Measurements from ENCODE around the gene PRICKLE4. TPM values are rescaled to one million over a fixed set of nuclear protein-coding genes. Genes with fewer than 3 reads are reported as not detected.

Gene PRICKLE4
- total RNA-seq, 1 experiment from 2014 or later = 1.5 TPM

DNA sequence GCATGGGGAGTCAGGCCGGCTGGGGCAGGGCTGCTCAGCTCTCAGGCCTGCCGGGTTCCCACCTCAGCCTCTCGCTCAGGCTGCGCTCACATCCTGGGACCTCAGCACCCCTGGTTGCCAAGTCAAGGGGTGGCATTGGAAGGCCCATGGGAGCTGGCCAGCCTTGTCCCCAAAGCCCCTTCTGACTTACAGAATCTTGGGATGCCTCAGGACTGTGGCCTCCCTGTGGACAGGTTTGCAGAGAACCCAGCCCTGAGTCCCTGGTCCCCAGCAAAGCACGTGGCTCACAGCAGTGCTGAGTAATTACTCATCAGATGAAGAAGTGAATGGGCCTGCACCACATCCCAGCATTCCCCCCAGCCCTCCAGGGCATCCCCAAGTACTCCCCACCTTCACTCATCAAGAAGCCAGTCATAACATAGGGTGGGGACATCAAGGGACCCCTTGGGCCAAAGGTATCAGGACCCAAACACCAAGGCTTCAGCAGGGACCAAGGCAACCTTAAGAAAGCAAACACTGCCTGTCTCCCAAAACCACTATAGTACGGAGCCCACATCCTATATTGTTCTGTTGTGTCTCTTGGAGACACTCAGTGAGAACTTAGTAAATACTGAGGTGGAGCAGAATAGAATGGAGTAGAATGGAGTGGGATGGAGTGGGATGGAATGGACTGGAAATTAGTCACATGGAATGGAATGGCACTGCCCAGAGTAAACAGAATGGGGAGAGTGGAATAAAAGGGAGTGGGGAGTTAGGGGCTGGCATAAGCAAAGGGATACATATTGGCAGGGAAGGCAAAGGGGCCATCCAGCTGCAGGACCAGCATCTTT lies 37.0 kb upstream of the PRICKLE4 start (continued):
- TF ChIP-seq, protein P1, sequence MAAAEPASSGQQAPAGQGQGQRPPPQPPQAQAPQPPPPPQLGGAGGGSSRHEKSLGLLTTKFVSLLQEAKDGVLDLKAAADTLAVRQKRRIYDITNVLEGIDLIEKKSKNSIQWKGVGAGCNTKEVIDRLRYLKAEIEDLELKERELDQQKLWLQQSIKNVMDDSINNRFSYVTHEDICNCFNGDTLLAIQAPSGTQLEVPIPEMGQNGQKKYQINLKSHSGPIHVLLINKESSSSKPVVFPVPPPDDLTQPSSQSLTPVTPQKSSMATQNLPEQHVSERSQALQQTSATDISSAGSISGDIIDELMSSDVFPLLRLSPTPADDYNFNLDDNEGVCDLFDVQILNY (CRISPR knock-in tag; IDR thresholded peaks at IDR 0.05) = no peak
- no peak for TF ChIP-seq JUN (CRISPR knock-in tag; IDR thresholded peaks at IDR 0.05)

DNA sequence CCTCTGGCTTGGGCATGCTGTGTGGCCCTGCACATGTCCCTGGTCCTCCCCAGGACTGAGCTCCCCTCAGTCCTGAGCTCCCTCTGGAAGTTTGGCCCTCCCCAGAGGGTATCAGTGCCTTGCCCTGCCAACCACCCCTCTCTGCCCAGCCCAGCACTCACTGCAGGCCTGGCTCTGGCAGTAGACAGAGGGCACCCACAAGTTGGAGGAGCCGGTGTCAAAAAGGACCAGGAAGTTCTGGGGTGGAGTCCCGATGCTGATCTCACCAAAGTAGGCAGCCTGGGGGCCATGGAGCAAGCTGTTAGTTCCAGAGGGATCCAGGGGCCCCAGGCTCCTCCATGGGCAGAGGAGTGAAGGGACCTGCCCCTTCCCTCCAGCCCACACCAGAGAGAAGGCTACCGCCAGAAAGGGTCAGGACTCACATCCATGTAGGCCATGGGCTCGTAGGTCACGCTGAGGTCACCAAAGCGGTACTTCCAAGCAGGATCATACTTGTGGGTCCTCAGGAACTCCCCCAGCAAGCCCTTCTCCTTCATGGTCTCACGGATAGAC lies 36.3 kb upstream of the PRICKLE4 start:
- Mint-ChIP-seq H3K36me3 (no peaks in the 10 kb centered on the region), H3K9me3 (no peaks in the 10 kb centered on the region), H3K27me3 (ENCODE audit: low read depth) (no peaks in the 10 kb centered on the region; the same call in 1 of the 2 replicates), H3K4me3 (no peak overlapping the region), H3K27ac (no peak overlapping the region), H3K4me1 (no peaks in the 10 kb centered on the region)
- ATAC-seq (no peak), DNase-seq (ENCODE audit: low spot score) (no peak)
- POLR2A ChIA-PET = no interaction called here
- CTCF ChIA-PET = interaction anchor here (0.6 to 1.9 kb wide), 2 partner anchors 39 to 439 kb away, joined by 5 read pairs; no protein-coding TSS in a partner anchor
- TF ChIP-seq NFATC4 (CRISPR knock-in tag; IDR thresholded peaks at IDR 0.05) = no peak
- no peak for TF ChIP-seq FOXP1 (CRISPR knock-in tag; IDR thresholded peaks at IDR 0.05; ENCODE audit: borderline replicate concordance)
- TF ChIP-seq, protein P2, sequence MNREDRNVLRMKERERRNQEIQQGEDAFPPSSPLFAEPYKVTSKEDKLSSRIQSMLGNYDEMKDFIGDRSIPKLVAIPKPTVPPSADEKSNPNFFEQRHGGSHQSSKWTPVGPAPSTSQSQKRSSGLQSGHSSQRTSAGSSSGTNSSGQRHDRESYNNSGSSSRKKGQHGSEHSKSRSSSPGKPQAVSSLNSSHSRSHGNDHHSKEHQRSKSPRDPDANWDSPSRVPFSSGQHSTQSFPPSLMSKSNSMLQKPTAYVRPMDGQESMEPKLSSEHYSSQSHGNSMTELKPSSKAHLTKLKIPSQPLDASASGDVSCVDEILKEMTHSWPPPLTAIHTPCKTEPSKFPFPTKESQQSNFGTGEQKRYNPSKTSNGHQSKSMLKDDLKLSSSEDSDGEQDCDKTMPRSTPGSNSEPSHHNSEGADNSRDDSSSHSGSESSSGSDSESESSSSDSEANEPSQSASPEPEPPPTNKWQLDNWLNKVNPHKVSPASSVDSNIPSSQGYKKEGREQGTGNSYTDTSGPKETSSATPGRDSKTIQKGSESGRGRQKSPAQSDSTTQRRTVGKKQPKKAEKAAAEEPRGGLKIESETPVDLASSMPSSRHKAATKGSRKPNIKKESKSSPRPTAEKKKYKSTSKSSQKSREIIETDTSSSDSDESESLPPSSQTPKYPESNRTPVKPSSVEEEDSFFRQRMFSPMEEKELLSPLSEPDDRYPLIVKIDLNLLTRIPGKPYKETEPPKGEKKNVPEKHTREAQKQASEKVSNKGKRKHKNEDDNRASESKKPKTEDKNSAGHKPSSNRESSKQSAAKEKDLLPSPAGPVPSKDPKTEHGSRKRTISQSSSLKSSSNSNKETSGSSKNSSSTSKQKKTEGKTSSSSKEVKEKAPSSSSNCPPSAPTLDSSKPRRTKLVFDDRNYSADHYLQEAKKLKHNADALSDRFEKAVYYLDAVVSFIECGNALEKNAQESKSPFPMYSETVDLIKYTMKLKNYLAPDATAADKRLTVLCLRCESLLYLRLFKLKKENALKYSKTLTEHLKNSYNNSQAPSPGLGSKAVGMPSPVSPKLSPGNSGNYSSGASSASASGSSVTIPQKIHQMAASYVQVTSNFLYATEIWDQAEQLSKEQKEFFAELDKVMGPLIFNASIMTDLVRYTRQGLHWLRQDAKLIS (CRISPR knock-in tag; IDR thresholded peaks at IDR 0.05; ENCODE audit: borderline replicate concordance) = no peak
- TF ChIP-seq TEAD4 (CRISPR knock-in tag; IDR thresholded peaks at IDR 0.05) = no peak
- TF ChIP-seq SP1 (CRISPR knock-in tag; conservative IDR thresholded peaks at IDR 0.05) = no peak
- no peak for TF ChIP-seq NR1H2 (CRISPR knock-in tag; IDR thresholded peaks at IDR 0.05)
- no peak for TF ChIP-seq JAZF1 (CRISPR knock-in tag; IDR thresholded peaks at IDR 0.05)
- TF ChIP-seq, protein P3, sequence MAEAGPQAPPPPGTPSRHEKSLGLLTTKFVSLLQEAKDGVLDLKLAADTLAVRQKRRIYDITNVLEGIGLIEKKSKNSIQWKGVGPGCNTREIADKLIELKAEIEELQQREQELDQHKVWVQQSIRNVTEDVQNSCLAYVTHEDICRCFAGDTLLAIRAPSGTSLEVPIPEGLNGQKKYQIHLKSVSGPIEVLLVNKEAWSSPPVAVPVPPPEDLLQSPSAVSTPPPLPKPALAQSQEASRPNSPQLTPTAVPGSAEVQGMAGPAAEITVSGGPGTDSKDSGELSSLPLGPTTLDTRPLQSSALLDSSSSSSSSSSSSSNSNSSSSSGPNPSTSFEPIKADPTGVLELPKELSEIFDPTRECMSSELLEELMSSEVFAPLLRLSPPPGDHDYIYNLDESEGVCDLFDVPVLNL (CRISPR knock-in tag; IDR thresholded peaks at IDR 0.05; ENCODE audit: borderline replicate concordance, low read depth) = no peak
- TF ChIP-seq, protein P4, sequence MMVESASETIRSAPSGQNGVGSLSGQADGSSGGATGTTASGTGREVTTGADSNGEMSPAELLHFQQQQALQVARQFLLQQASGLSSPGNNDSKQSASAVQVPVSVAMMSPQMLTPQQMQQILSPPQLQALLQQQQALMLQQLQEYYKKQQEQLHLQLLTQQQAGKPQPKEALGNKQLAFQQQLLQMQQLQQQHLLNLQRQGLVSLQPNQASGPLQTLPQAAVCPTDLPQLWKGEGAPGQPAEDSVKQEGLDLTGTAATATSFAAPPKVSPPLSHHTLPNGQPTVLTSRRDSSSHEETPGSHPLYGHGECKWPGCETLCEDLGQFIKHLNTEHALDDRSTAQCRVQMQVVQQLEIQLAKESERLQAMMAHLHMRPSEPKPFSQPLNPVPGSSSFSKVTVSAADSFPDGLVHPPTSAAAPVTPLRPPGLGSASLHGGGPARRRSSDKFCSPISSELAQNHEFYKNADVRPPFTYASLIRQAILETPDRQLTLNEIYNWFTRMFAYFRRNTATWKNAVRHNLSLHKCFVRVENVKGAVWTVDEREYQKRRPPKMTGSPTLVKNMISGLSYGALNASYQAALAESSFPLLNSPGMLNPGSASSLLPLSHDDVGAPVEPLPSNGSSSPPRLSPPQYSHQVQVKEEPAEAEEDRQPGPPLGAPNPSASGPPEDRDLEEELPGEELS (CRISPR knock-in tag; IDR thresholded peaks at IDR 0.05) = no peak
- no peak for TF ChIP-seq OVOL2 (CRISPR knock-in tag; IDR thresholded peaks at IDR 0.05; ENCODE audit: borderline replicate concordance)
- TF ChIP-seq, protein P5, sequence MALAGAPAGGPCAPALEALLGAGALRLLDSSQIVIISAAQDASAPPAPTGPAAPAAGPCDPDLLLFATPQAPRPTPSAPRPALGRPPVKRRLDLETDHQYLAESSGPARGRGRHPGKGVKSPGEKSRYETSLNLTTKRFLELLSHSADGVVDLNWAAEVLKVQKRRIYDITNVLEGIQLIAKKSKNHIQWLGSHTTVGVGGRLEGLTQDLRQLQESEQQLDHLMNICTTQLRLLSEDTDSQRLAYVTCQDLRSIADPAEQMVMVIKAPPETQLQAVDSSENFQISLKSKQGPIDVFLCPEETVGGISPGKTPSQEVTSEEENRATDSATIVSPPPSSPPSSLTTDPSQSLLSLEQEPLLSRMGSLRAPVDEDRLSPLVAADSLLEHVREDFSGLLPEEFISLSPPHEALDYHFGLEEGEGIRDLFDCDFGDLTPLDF (CRISPR knock-in tag; IDR thresholded peaks at IDR 0.05) = no peak
- TF ChIP-seq, protein P6, sequence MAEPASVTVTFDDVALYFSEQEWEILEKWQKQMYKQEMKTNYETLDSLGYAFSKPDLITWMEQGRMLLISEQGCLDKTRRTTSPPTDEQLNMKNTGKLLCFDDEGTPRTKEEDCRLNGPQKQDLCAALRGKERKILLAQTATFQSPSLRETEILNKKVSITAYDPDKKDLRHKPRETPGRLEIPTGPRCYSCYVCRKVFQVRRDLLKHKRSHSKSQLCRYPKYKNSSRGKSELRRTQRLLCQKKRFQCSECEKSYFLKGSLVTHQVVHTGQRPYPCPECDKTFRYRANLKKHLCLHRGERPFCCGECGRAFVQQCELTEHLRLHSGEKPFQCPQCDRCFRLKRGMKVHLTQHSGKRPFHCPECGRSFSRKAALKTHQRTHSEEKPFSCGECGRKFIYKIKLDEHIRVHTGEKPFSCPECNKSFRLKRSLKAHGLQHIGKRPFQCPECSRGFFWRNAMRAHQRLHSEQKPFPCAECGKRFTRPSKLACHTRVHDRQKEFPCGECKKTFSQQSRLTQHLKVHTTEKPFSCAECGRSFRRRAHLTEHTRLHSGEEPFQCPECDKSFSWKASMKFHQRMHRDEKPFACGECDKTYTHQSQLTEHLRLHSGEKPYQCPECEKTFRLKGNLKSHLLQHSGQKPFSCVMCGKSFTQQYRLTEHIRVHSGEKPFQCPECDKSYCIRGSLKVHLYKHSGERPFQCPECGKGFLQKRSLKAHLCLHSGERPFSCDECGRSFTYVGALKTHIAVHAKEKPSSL (CRISPR knock-in tag; conservative IDR thresholded peaks at IDR 0.05) = no peak
- TF ChIP-seq, protein P7, sequence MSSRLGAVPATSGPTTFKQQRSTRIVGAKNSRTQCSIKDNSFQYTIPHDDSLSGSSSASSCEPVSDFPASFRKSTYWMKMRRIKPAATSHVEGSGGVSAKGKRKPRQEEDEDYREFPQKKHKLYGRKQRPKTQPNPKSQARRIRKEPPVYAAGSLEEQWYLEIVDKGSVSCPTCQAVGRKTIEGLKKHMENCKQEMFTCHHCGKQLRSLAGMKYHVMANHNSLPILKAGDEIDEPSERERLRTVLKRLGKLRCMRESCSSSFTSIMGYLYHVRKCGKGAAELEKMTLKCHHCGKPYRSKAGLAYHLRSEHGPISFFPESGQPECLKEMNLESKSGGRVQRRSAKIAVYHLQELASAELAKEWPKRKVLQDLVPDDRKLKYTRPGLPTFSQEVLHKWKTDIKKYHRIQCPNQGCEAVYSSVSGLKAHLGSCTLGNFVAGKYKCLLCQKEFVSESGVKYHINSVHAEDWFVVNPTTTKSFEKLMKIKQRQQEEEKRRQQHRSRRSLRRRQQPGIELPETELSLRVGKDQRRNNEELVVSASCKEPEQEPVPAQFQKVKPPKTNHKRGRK (CRISPR knock-in tag; IDR thresholded peaks at IDR 0.05; ENCODE audit: borderline replicate concordance) = no peak
- TF ChIP-seq, protein P8, sequence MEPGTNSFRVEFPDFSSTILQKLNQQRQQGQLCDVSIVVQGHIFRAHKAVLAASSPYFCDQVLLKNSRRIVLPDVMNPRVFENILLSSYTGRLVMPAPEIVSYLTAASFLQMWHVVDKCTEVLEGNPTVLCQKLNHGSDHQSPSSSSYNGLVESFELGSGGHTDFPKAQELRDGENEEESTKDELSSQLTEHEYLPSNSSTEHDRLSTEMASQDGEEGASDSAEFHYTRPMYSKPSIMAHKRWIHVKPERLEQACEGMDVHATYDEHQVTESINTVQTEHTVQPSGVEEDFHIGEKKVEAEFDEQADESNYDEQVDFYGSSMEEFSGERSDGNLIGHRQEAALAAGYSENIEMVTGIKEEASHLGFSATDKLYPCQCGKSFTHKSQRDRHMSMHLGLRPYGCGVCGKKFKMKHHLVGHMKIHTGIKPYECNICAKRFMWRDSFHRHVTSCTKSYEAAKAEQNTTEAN (CRISPR knock-in tag; IDR thresholded peaks at IDR 0.05) = no peak
- TF ChIP-seq JUN (CRISPR knock-in tag; IDR thresholded peaks at IDR 0.05) = no peak
- TF ChIP-seq NFYB (CRISPR knock-in tag; conservative IDR thresholded peaks at IDR 0.05; ENCODE audit: low read depth) = no peak
